ENCODE results near the gene GSTA3.
A peak's percentile ranks its signal among the peaks of the same experiment; 100 is the strongest.
"Not testable (repeated sequence)": the region's sequence is repeated elsewhere in the genome, so short reads cannot be mapped to it uniquely, and the experiment has no call there.

The GSTA3 gene

DNA sequence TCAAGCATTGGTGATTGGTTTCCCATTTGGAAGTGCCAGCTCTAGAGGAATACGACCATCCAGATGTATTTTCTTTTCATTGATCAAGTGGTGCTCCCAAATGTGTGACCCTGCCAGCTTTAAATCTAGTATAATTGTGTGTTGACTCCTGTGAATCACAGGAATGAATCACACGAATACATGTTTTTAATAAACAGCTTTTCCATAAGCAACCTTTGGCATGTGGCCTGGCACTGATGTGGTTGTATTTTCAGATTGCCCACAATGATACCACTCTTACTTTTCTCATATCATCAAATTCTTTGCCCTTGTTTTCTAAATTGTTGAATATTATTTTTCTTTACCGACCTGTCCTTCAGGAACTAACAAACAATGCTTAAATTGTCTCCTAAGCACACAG, 367 bp downstream of the GSTA3 start:
- no peak for DNase-seq (ENCODE audit: low read depth in 2 of 2)
- no peak overlapping the region for H3K4me3 ChIP-seq (replicated peaks in 1 of 2; ENCODE audit: low read depth in 2 of 2, low read length in 2 of 2)
- TF ChIP-seq, protein P1, sequence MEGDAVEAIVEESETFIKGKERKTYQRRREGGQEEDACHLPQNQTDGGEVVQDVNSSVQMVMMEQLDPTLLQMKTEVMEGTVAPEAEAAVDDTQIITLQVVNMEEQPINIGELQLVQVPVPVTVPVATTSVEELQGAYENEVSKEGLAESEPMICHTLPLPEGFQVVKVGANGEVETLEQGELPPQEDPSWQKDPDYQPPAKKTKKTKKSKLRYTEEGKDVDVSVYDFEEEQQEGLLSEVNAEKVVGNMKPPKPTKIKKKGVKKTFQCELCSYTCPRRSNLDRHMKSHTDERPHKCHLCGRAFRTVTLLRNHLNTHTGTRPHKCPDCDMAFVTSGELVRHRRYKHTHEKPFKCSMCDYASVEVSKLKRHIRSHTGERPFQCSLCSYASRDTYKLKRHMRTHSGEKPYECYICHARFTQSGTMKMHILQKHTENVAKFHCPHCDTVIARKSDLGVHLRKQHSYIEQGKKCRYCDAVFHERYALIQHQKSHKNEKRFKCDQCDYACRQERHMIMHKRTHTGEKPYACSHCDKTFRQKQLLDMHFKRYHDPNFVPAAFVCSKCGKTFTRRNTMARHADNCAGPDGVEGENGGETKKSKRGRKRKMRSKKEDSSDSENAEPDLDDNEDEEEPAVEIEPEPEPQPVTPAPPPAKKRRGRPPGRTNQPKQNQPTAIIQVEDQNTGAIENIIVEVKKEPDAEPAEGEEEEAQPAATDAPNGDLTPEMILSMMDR (IDR thresholded peaks at IDR 0.05; ENCODE audit: low read depth, low read length): no peak

DNA sequence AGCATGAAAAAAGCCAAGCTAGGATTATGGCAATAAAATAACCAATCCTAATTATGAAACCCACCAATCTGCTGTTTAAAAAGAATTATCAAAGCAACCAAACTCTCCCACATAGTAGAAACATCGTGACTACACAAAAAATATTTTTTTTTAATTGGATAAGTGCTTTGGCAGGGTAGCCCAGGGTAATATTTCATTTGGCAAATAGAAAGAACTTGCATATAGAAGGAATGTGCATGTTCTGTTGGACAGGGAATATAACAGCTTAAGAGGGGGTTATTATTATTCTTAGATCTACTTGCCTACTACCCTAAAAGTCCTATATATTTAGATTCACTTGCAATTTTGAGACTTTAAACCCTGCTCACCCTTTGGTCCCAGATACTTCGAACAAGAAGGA, 972 bp downstream of the GSTA3 start:
- TF ChIP-seq, protein P1 (IDR thresholded peaks at IDR 0.05; ENCODE audit: low read depth, low read length): no peak
- H3K4me3 ChIP-seq (replicated peaks in 1 of 2; ENCODE audit: low read depth in 2 of 2, low read length in 2 of 2): no peak overlapping the region
- no peak for DNase-seq (ENCODE audit: low read depth in 2 of 2)

DNA sequence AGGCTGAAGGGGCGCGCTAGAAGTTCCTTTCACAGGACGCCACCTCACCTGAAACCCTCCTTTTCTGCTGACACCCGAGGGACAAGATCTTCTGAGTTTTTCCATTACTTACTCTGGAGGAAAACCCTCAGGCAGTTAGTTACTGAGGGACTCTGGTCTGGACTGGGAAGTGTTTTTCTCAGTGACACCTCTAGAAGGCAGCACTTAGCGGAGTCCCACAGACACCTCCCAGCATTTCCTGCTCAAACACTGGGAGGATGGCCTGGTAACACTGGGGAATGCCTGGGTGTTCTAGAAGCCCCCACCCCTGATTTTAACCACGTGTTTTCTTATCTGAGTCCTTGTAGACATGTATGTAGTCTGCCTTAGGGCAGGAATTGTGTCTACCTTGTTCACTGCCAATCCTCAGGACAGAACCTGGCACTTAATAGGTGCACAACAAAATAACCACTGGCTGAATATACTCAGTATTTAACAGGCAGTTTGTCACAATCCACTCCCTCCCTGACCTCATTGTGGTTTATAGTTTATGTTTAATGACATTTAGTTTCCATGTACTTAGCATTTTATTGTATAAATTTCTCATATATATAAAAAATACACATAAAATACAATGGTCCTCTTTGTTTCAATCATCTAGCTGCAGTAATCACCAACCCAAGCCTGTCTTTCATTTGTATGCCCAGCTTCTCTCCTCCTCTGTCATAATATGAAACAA, 4.8 kb downstream of the GSTA3 start:
- TF ChIP-seq, protein P1 (IDR thresholded peaks at IDR 0.05; ENCODE audit: low read depth, low read length): peak; percentile 34
- H3K4me3 ChIP-seq (replicated peaks in 1 of 2; ENCODE audit: low read depth in 2 of 2, low read length in 2 of 2): no peak overlapping the region
- peak; percentile 10 to 17 for DNase-seq (ENCODE audit: low read depth in 2 of 2)

DNA sequence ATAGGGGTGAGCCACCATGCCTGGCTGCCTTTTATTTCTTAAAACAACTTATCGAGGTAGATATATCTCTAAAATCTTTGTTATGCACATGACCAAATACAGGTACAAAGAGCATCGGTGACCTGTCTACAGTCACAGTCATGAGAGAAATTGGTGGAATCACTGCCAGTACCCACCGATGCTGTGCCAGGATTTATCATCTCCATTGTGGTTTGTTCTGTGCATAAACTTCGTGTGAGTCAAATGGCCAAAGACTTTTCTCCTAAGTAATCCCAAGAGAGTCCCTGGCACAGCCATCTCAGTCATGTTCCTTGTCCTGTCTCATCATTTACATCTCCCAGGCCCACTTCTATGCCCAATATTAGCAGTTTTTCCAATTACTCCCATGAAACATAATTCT, 9.0 kb downstream of the GSTA3 start:
- DNase-seq (ENCODE audit: low read depth in 2 of 2): no peak
- no peak overlapping the region for H3K4me3 ChIP-seq (replicated peaks in 1 of 2; ENCODE audit: low read depth in 2 of 2, low read length in 2 of 2)
- TF ChIP-seq, protein P1 (IDR thresholded peaks at IDR 0.05; ENCODE audit: low read depth, low read length): no peak

DNA sequence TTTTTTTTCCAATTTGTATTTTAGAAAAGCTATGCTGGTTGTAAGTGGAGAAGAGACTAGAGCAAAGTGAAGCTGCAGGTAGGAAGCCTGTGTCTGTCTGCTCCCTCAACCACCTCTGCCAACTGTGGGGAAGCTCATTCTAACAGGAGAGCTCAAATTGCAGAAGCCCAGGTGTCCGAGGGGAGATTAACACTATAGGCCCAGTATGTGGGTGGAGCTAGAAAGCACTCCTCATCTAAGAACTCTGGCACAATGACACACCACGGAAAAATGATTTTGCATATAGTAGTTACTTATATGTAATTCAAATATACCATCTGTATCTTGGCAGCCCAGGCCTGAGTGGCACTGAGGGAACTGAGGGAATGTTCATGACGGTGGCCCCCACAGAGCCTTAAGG, 13.7 kb downstream of the GSTA3 start:
- not testable (repeated sequence) for DNase-seq (ENCODE audit: low read depth in 2 of 2); H3K4me3 ChIP-seq (replicated peaks in 1 of 2; ENCODE audit: low read depth in 2 of 2, low read length in 2 of 2)

DNA sequence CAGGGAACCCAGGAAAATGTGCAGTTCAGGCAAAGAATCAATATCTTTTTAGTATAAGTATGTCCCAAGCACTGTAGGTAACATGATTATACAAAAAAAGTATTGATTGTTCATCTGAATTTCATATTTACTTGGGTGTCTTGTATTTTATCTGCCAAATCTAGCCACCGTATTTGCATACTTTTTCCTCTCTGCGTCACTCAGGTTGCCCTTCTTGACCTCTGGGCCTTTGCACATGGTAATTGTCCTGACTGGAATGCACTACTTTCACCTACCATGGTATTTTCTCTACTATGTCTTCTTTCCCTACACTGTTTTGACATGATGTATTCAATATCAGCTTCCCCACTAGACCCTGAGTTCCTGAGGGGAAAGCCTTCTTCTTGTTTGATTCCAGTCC, 15.2 kb downstream of the GSTA3 start:
- no peak for DNase-seq (ENCODE audit: low read depth in 2 of 2)
- TF ChIP-seq, protein P1 (IDR thresholded peaks at IDR 0.05; ENCODE audit: low read depth, low read length): no peak
- H3K4me3 ChIP-seq (replicated peaks in 1 of 2; ENCODE audit: low read depth in 2 of 2, low read length in 2 of 2): no peak overlapping the region

DNA sequence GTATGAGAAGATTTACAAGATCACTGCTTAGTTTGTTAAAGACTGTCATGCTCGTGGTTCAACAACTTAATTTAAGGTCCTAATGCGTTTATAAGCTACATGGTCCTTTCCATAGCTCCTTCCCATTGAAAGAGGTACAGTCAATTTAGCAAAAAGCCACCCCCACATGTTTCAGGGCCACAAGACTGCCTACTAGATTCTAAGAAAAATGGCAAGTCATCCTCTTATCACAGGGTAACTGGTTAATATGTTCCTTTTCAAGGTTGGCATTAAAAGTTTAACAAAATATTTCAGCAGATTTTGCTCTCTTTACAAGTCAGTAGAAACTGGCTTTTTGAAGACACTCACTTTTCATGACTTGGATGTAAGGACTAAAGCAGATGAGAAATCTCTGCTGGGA, 15.7 kb downstream of the GSTA3 start:
- DNase-seq (ENCODE audit: low read depth in 2 of 2): no peak
- TF ChIP-seq, protein P1 (IDR thresholded peaks at IDR 0.05; ENCODE audit: low read depth, low read length): no peak

More for the DNA sequence above, 15.7 kb downstream of the GSTA3 start:
- H3K4me3 ChIP-seq (replicated peaks in 1 of 2; ENCODE audit: low read depth in 2 of 2, low read length in 2 of 2): no peak overlapping the region

Data from cardiac fibroblast (primary cell).